Activated naive CD4-positive, alpha-beta T cell (primary cell): ENCODE data around the gene FAAP100.
A peak's percentile ranks its signal among the peaks of the same experiment; 100 is the strongest.
"Not testable (repeated sequence)": the region's sequence is repeated elsewhere in the genome, so short reads cannot be mapped to it uniquely, and the experiment has no call there.

Experiments used
- DNase-seq, 4 experiments: peaks; one replicate each; lab custom pipeline; 2025; lab: John Stamatoyannopoulos, UW

The FAAP100 gene

DNA sequence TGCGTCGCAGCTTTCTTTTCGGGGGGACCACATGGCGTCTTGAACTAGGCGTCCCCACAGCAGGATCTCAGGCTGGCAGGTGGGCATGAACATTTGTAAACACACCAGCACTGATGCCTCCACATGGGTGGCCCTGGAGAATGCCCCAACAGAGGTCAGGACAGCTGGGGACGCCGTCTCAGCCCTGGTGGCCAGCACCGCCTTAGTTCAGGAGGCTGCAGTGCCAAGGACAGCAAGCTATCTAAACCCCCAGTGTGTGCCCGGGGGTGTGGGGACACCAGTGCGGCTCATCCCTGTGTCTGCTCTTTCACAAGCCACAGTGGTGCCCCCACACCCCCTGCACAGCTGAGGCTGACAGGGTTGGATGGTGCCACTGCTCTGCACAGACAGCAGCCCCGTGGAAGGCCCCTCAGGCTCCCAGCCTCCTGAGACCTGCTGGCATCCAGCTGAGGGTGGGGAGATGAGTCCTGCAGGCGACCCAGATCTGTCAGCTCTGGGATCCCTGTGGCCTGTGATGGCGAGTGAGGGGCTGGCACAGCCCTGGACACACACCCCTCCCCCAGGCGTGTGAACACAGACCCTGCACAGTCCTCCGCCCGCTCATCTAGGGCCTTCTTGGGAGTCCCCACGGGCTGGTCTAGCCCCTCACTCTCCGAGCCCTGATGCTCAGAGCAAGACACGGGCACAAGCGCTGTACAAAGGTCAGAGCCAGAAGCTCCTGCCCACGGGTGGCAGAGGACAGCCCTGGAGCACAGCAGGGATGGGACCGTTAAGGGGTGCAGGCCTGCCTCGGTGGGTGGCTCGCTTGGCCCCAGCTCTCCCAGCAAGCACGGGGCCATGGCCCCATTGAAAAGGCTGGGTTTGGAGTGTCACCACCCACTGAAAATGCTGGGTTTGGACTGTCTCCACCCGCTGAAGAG, 13.2 kb downstream of the FAAP100 start:
- no peak for DNase-seq

DNA sequence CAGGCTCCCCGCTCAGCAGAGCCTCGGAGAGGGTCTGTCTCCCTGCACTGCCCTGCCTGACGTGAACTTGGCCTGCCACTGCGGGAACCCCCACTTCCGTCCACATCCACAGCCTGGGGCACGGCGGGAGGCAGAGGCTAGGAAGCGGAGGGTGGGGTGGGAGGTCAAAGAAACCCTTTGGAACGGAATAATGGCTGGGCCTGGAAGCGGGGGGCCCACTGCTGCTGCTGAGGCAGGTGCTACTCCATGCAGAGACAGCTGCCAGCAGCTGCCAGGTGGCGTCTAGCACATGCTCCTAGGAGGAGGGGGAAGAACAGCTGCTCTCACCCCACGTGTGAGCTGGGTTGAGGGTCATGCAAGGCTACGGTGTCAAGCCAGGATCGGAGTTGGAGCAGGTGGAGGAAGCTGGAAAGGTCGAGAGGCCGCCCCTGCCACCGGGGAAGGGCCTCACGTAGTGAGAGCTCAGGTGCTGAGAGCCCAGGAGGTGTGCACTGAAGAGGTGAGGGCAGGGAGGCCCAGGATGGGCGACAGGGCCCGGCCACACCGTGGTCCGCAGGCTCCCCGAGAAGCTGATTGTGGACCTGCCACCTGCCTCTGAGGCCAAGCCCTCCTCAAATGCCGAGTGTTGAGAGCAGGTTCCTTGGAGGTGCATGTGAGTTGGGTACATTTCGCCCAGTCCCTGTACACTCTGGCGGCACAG, 14.1 kb downstream of the FAAP100 start:
- DNase-seq = no peak

DNA sequence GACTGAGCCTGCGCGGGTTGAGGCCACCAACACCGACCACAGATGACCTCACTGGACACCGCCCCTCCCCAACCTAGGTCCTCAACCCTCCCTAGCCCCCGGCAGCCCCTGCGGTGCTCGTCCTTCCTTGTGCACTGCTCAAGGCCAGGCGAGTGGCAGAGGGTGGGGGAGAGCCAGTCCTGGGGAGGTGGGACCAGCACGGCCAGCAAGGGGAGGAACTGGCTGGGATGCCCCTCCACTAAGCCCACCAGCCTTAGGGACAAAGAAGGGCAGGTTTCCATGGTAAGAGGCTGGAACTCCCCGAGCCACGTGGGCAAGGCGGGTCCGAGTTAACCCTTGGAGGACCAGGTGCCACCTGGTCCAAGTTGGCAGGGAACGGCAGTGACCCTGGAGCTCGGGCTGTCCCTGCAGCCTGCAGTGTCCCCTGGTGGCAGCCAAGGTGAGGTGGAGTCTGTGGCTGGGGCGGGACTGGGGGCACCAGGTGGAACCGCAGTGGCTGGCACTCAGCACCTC, 14.8 kb downstream of the FAAP100 start:
- peak in 1 of 4 experiments; percentile 11 for DNase-seq

DNA sequence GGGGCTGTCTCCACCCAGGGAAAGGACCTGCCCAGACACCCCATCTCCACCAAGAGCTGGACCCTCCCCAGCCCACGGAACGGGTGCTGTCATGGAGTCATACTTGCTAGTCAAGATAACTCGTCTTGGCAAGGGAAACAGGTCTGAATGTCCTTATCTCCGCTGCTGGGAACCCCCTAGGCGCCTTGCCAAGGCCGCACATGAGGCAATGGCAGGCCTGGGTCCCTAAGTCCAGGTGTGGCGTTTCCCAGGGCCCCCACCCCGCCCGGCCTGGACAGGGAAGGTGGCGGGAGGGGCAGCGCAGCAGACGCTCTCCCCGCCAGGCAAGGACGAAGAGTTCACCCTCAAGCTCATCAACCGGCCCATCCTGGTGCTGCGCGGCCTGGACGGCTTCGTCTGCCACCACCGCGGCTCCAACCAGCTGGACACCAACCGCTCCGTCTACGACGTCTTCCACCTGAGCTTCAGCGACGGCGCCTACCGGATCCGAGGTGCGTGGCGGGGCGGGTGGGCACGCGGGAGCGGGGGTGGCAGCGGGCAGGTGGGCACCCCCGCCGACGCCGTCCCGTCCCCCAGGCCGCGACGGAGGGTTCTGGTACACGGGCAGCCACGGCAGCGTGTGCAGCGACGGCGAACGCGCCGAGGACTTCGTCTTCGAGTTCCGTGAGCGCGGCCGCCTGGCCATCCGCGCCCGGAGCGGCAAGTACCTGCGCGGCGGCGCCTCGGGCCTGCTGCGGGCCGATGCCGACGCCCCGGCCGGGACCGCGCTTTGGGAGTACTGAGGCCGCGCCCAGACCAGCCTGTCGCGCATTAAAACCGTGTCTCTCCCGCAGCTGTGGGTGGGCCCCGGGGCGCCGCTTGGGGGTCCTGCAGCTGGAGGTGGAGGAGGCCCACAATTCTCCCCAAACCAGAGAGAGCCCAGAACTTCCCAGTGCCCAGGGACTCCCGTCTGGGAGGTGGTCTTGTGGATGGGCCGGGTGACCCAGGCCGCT, 15.6 kb downstream of the FAAP100 start:
- DNase-seq = no peak

DNA sequence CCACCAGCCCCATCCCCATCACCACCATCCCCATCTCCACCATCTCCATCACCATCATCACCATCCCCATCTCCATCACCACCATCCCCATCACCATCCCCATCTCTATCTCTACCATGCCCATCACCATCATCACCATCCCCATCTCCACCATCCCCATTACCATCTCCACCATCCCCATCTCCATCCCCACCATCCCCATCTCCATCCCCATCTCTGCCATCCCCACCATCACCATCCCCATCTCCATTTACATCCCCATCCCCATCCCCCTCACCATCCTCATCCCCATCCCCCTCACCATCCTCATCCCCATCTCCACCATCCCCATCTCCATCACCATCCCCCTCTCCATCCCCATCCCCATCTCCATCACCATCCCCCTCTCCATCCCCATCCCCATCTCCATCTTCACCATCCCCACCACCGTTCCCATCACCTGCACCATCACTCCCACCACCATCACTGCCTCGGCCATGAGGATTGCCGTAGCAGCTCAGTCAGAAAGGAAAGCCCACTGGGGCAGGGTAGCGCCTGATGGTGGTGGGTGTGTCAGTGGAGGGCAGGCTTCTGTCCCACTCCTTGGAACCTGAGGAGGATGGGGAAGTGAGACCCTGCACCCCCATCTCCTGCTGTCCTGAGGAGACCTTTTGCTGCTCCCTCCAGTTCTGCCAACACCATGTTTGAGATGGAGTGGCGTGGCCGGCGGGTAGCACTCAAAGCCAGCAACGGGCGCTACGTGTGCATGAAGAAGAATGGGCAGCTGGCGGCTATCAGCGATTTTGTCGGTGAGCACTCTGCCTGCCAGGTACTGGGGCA, 16.5 kb downstream of the FAAP100 start:
- no peak for DNase-seq

DNA sequence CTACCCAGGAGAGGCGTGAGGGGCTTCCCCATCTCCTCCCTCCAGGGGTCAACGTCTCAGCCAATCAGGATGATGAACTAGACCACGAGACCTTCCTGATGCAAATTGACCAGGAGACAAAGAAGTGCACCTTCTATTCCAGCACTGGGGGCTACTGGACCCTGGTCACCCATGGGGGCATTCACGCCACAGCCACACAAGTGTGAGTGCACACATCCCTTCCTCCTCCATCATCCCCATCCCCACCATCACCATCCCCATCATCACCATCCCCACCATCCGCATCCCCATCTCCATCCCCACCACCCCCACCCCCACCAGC, 17.2 kb downstream of the FAAP100 start:
- no peak for DNase-seq

DNA sequence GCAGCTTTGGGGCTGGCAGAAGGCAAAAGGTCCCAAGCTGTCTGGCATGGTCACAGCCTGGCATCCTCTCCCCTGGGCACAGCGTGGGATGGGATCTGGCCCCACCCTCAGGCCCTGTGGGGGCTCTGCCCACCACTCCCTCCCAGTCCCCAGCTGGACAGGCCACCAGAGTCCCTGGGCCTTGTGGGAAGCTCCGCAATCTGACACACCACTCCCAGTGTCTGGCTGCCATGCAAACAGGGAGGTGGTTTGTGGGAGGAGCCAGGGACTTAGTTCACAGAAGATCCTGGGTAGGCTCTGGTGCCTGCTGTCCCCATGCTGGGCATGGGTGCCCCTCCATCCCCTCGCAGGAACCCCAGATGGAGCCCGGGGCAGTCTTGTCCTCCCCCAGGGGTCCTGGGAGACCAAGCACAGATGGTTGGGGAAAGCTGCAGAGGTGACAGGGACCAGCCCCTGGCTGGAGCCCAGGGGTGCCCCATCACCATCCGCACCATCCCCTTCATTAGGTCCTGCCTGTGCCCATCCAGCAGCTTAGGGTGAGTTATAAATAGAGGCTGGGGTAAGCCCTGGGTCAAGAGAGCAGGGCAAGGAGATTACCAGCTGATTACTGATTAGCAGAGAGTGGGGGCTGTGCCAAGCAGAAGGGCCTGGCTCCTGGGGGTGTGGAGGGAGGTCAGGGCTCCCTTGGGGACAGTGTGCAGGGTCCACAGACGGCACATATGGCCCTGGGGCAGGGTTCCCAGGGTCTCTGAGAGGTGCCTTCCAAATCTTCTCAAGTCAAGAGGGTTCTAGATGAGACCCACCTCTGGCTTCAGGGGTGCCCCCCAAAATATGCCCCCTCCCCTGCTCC, 17.8 kb downstream of the FAAP100 start:
- no peak for DNase-seq

DNA sequence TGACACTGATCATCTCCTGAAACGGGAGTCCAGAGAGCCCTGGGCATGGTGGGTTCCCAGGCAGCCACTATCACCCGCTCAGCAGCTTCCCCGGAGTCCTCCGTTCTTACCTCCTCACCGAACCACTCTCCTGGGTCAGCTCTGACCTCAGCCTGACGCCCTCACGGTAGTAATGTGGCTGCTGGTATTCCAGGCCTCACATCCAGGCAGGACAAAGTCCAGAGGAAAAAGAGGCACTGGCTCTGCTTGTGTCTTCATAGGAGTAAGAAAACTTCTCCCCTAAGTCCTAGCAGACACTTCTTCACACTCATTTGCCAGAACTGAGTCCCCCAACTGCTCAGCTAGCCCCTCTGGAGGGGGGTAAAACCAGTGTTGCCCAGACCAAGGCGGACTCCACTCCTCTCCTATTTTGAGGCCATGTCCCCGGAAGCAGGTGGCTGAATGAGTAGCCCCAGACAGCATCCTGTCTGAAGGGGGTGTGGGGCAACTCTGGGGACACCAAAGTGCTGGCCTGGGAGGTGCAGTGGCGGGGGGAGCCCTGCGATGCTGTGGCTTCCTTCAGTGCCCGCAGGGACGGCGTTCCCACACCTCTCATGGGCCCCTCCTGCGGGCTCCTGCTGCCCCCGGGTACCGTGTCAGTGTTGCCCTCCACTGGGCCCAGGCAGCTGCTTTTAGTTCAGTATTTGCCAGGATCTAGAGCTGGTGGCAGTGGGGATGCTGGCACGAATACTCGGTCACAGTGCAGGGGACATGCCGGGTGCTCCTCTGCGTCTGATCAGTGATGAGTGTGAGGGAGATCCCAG, 18.6 kb downstream of the FAAP100 start:
- DNase-seq = no peak

DNA sequence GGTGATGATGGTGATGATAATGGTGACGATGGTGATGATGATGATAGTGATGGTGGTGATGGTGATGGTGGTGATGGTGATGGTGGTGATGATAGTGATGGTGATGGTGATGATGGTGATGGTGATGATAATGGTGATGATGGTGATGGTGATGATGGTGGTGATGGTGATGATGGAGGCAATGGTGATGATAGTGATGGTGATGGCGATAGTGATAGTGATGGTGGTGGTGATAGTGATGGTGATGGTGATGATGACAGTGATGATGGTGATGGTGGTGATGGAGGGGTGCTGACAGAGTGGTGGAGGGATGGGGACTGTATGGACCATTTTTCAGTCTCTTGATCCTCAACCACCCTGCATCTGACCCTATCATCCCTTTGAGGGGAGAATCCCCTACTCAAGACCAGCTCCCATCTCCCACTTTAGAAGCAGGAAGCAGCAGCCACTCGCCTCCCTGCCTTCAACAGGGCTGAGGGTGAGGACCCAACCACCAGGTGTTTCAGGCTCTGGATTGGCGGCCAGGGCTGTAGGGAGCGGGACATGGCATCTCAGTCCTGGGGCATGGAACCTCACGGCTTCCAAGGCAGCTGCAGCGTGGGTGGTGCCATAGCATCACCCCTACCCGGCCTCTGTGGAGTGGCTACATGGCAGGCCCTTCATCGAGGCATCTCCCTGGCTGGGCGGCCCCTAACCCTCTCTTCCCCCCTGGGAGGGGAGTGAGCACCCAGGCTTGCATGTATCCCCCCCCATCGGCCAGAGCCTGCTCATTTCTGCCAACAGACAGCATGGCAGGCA, 19.5 kb downstream of the FAAP100 start:
- no peak for DNase-seq

DNA sequence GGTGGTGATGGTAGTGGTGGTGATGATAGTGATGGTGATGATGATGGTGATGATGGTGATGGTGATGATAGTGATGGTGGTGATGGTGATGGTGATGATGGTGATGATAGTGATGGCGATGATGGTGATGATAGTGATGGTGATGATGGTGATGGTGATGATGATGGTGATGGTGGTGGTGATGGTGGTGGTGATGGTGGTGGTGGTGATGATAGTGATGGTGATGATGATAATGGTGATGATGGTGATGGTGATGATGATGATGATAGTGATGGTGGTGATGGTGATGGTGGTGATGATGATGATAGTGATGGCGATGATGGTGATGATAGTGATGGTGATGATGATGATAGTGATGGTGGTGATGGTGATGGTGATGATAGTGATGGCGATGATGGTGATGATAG, 20.2 kb downstream of the FAAP100 start:
- not testable (repeated sequence) for DNase-seq

DNA sequence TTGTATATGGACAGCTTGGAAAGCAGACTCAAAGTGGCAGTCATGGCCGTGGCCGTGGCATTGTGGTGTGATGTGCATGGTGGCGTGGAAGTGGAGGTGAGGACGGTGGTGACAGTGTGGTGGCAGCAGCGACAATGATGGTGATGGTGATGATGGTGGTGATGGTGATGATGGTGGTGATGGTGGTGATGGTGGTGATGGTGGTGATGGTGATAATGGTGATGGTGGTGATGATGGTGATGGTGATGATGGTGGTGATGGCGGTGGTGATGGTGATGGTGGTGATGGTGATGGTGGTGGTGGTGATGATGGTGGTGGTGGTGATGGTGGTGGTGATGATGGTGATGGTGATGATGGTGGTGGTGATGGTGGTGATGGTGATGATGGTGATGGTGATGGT, 21.1 kb downstream of the FAAP100 start:
- DNase-seq = not testable (repeated sequence)

DNA sequence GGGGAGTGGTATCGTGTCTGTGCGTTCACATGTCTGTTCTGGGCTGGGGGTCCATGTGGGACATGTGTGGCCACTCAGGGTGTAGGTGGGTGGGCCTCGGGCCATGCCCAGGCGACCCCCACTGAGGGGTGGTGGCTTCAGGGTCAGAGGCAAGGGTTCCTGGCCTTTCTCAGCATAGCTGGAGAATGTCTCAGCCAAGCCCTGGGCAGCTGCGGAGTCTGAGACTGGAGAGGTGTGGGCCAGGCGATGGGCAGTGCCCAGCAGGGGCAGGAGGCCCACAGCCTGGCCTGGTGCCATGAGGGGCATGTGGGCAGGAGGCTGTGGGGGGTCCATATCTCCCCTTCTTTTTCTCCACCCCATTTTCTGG, 22.7 kb downstream of the FAAP100 start:
- no peak for DNase-seq

DNA sequence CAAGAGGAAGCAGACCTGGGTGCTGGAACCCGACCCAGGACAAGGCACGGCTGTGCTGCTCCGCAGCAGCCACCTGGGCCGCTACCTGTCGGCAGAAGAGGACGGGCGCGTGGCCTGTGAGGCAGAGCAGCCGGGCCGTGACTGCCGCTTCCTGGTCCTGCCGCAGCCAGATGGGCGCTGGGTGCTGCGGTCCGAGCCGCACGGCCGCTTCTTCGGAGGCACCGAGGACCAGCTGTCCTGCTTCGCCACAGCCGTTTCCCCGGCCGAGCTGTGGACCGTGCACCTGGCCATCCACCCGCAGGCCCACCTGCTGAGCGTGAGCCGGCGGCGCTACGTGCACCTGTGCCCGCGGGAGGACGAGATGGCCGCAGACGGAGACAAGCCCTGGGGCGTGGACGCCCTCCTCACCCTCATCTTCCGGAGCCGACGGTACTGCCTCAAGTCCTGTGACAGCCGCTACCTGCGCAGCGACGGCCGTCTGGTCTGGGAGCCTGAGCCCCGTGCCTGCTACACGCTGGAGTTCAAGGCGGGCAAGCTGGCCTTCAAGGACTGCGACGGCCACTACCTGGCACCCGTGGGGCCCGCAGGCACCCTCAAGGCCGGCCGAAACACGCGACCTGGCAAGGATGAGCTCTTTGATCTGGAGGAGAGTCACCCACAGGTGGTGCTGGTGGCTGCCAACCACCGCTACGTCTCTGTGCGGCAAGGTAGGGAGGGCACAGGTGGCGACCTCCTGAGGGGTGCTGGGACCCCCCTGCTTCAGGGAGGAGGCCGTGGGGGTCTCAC, 23.3 kb downstream of the FAAP100 start:
- DNase-seq = no peak

DNA sequence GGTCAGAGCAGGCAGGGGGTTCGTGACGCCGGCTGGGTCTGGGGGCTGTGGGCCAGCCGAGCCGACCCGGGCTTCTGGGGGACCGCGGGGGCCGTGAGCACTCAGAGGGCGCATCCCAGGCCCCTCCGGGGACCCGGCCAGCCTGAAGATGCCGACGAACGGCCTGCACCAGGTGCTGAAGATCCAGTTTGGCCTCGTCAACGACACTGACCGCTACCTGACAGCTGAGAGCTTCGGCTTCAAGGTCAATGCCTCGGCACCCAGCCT, 23.8 kb downstream of the FAAP100 start:
- DNase-seq = no peak

DNA sequence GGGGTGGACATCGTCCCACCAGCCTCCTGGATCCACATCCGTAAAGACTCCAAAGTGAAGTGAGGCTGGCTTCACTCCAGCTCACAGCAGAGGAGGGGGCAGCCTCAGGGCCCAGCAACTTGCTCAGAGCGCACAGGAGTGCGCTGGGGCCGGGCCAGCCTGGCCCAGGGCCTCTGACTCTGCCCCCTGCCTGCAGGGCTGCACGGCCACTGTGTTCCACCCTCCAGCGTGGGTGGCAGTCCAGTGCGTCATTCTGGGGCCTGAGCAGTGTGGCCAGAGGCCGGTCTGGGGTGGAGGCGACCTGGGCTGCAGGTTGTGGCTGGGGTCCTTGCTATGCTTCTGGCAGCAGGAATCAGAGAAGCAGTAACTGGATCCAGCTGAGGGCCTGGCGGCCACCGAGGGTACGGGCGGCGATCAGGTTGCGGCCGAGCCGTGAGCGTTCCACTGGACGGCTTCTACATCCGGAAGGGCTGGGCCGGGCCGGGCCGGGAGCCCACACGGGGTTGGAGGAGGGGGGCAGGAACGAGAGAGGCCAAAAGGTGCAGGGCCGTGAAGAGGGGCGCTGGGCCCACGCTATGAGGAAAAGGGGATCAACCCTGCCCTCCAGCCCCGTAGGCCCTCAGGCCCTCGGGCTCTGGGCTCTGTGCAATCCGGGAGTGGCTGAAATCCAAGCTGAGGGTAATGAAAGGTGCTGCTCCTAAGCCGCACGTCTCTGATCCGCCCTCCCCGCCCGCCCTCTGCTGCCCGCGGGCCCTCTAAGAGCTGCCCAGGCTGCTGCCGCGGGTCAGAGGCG, 24.4 kb downstream of the FAAP100 start, which contains the start of gene FSCN2:
Gene FSCN2 (plus strand): TSS at position 787 of the 793 bp plus-strand sequence. CDS start 155 bp downstream, outside the sequence.
- DNase-seq = no peak

DNA sequence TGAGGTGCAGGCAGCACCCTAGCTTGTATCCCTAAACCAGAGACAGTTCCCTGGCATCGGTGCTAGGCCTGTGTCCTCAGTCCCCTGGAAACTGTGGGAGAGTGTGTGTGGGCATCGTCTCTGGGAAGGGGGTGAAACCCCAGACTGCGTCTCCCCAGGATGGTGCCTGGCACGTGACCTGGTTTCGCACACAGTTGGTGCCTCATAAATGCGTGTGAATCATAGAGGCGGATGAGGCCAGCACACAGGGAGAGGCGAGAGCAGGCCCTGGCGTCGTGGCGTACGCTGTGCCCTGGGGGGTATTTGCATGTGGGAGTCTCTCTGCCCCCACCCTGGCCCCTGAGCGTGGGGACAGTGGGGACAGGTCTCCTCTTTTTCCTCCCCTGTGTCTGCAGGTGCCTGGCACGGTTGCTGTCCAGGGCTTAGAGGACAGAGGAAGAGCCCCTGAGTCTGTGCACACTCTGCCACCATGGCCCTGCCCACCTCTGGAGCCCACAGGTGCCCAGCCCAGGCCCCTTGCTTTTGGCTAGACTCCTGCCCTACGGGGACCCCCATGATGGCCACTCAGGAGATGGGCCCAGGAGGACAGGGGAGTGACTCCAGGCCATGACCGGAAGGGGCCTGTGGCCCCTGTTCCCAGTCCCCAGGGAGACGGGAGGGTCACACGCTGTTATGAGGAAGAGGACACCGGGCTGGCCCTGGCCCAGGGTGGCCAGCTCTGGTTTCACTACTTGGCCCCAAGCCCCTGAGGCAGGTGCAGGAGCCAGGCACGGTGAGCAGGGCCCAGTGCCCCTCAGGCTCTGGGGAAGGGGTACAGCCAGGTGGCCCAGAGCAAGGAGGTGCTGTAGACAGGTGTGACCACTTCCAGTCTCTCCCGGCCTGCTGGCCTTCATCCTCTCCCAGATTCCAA, 25.2 kb downstream of the FAAP100 start:
- no peak for DNase-seq
